ENCODE results near the gene GAS2L2.

Gene GAS2L2

DNA sequence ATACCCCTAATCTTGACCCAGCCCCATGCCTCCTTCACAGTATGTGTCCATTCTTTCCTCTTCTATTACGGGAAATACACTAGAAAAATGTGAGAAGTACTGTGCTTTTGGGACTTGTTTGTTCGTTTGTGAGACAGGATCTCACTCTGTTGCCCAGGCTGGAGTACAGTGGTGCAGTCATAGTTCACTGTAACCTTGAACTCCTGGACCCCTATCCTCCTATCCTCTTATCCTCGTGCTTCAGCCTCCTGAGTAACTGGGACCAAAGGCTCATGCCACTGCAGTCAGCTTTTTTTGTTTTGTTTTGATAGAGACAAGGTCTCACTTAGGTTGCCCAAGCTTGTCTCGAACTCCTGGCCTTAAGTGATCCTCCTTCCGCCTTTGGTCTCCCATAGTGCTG lies 51.5 kb downstream of the GAS2L2 start:
- Histone ChIP-seq H3K9me3 (no peaks in the 10 kb centered on the region), H3K36me3 (peaks cover 6% of the 10 kb centered on the region), H3K4me3 (ENCODE audit: low read depth in 1 of 2, low read length in 1 of 2) (no peak overlapping the region), H3K27ac (no peak overlapping the region), H3K4me1 (ENCODE audit: control insufficient read depth in 1 of 2, insufficient read depth in 1 of 2, low read depth in 1 of 2, low read length in 1 of 2) (no peaks in the 10 kb centered on the region), H3K27me3 (no peaks in the 10 kb centered on the region)
- TF ChIP-seq, protein P1, sequence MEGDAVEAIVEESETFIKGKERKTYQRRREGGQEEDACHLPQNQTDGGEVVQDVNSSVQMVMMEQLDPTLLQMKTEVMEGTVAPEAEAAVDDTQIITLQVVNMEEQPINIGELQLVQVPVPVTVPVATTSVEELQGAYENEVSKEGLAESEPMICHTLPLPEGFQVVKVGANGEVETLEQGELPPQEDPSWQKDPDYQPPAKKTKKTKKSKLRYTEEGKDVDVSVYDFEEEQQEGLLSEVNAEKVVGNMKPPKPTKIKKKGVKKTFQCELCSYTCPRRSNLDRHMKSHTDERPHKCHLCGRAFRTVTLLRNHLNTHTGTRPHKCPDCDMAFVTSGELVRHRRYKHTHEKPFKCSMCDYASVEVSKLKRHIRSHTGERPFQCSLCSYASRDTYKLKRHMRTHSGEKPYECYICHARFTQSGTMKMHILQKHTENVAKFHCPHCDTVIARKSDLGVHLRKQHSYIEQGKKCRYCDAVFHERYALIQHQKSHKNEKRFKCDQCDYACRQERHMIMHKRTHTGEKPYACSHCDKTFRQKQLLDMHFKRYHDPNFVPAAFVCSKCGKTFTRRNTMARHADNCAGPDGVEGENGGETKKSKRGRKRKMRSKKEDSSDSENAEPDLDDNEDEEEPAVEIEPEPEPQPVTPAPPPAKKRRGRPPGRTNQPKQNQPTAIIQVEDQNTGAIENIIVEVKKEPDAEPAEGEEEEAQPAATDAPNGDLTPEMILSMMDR (IDR thresholded peaks at IDR 0.05) = no peak

DNA sequence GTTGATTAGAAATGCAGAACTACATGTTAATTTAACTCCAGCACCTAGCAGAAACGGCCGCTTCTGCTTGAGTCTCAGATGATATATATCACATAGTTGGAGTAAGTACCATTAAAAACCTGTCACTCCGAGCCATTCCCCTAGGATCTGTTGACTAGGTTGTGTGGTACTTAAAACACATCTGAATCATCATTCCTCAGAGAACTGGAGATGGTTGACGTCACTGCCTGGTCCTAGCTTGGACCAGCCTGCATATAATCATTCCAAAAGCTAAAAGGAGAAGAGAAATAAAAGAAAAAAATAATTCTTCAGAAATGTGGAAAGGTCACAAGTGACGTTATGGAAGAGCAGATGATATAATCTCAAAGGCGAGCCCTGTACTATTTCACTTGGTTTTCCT lies 52.9 kb downstream of the GAS2L2 start:
- H3K4me1 ChIP-seq (ENCODE audit: control insufficient read depth in 1 of 2, insufficient read depth in 1 of 2, low read depth in 1 of 2, low read length in 1 of 2) = no peaks in the 10 kb centered on the region
- peaks cover 20% of the 10 kb centered on the region for H3K36me3 ChIP-seq
- TF ChIP-seq, protein P1 (IDR thresholded peaks at IDR 0.05) = no peak
- no peaks in the 10 kb centered on the region for H3K9me3 ChIP-seq
- H3K27ac ChIP-seq = no peak overlapping the region
- no peaks in the 10 kb centered on the region for H3K27me3 ChIP-seq
- no peak overlapping the region for H3K4me3 ChIP-seq (ENCODE audit: low read depth in 1 of 2, low read length in 1 of 2)

DNA sequence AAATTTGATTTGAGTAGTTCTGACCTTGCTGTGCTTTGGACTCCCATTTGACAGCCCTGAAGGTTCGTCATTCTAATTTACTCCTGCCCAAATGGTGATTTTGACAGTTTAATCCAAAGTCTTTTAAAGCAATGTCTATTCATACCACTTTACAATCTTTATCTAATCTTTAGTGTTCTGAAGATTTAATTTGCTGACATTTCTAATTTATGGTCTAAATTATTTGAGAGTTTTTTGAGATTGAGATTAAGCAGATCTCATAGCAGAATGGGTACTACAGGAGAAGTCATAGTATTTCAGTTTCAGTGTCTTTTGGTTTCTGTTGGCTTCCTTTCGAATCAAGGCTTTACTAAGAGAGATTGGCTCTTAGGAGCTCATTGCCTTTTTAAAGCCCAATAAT lies 54.2 kb downstream of the GAS2L2 start:
- H3K27ac ChIP-seq = no peak overlapping the region
- no peaks in the 10 kb centered on the region for H3K27me3 ChIP-seq
- H3K36me3 ChIP-seq = peaks cover 33% of the 10 kb centered on the region
- H3K4me1 ChIP-seq (ENCODE audit: control insufficient read depth in 1 of 2, insufficient read depth in 1 of 2, low read depth in 1 of 2, low read length in 1 of 2) = no peaks in the 10 kb centered on the region
- H3K9me3 ChIP-seq = no peaks in the 10 kb centered on the region
- H3K4me3 ChIP-seq (ENCODE audit: low read depth in 1 of 2, low read length in 1 of 2) = no peak overlapping the region
- TF ChIP-seq, protein P1 (IDR thresholded peaks at IDR 0.05) = no peak

DNA sequence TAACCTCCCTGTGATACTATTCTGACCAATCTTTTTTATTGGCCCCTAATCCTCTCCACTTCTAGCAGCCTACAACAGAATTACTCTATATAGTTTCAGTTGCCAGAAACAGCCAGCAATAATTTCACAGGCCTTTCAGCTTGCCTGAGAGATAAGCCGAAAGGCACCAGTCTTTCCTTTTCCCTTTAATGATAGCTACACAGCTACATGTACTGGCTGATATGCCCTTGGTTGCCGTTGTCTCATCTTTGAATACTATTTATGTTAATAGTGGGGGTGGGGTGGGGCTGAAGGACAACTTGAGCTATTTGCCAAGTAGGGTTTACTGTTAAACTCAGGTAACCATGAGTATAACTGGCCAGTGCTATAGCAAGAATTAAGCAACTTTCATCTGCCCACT lies 57.4 kb downstream of the GAS2L2 start:
- H3K36me3 ChIP-seq = peaks cover 56% of the 10 kb centered on the region
- TF ChIP-seq, protein P1 (IDR thresholded peaks at IDR 0.05) = no peak

DNA sequence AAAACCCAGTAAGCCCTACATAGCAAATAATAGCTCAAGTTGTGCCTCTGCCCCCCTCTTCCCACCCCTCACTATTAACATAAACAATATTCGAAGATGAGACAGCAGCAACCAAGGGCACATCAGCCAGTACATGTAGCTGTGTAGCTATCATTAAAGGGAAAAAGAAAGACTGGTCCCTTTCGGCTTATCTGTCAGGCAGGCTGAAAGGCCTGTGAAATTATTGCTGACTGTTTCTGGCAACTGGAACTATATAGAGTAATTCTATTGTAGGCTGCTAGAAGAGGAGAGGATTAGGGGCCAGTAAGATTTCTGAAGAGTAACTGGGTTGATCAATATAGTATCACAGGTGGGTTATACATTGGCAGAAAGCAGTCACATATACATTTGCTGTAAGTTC lies 58.1 kb downstream of the GAS2L2 start:
- TF ChIP-seq, protein P1 (IDR thresholded peaks at IDR 0.05) = no peak
- Histone ChIP-seq H3K27ac (no peak overlapping the region), H3K9me3 (no peaks in the 10 kb centered on the region), H3K4me3 (ENCODE audit: low read depth in 1 of 2, low read length in 1 of 2) (no peak overlapping the region), H3K4me1 (ENCODE audit: control insufficient read depth in 1 of 2, insufficient read depth in 1 of 2, low read depth in 1 of 2, low read length in 1 of 2) (no peaks in the 10 kb centered on the region), H3K27me3 (no peaks in the 10 kb centered on the region), H3K36me3 (peaks cover 63% of the 10 kb centered on the region)

More for the DNA sequence above, 57.4 kb downstream of the GAS2L2 start:
- no peaks in the 10 kb centered on the region for H3K9me3 ChIP-seq
- H3K27ac ChIP-seq = no peak overlapping the region
- no peaks in the 10 kb centered on the region for H3K27me3 ChIP-seq
- H3K4me1 ChIP-seq (ENCODE audit: control insufficient read depth in 1 of 2, insufficient read depth in 1 of 2, low read depth in 1 of 2, low read length in 1 of 2) = no peaks in the 10 kb centered on the region
- no peak overlapping the region for H3K4me3 ChIP-seq (ENCODE audit: low read depth in 1 of 2, low read length in 1 of 2)

All from neutrophil (primary cell).